K562 (cell line): ENCODE results near the gene CHRM4. TPM values are rescaled to one million over a fixed set of nuclear protein-coding genes. Genes with fewer than 3 reads are reported as not detected.

Source experiments
- BMI1 ChIP-seq: fragments of 150-350 bp; IDR thresholded peaks from 2 replicates; pipeline ENCODE4 v1.6.1; 2014; ENCODE audit warnings: low read length
- CEBPG ChIP-seq, 3 experiments: fragments of 200-800 bp in 1 of 3; sonication (Bioruptor generic) in 1 of 3; sonication (generic) in 1 of 3; formaldehyde crosslinking in 1 of 3; IDR thresholded peaks in 2 of 3; conservative IDR thresholded peaks in 1 of 3; 2 replicates each; pipeline versions ENCODE4 v1.6.1 to v1.8.0; 2016 to 2022; ENCODE audit warnings: missing compliant biosample characterization in 2 of 3, missing genetic modification characterization in 2 of 3, mild to moderate bottlenecking in 1 of 3, missing genetic modification reagents in 1 of 3
- MIER1 ChIP-seq: fragments of 450-650 bp; IDR thresholded peaks from 2 replicates; pipeline ENCODE4 v1.6.1; 2016; ENCODE audit warnings: antibody characterized with exemption, mild to moderate bottlenecking, low read depth
- MTF1 ChIP-seq: fragments of 250-450 bp; sonication (Bioruptor Pico); IDR thresholded peaks from 2 replicates; pipeline ENCODE4 v1.9.0; 2021; ENCODE audit warnings: moderate library complexity, mild to moderate bottlenecking, inconsistent platforms, borderline replicate concordance
- NCOA4 ChIP-seq: fragments of 450-650 bp; IDR thresholded peaks from 2 replicates; pipeline ENCODE4 v1.6.1; 2018; ENCODE audit warnings: mild to moderate bottlenecking; ENCODE audit not compliant: partially characterized antibody
- SP1 ChIP-seq: sonication (generic); formaldehyde crosslinking; IDR thresholded peaks from 2 replicates; pipeline ENCODE4 v1.8.1; 2022; ENCODE audit warnings: mild to moderate bottlenecking, missing genetic modification reagents
- USF2 ChIP-seq: sonication (generic); formaldehyde crosslinking; IDR thresholded peaks from 2 replicates; pipeline ENCODE4 v1.5.0; 2020; ENCODE audit warnings: missing genetic modification reagents
- ZNF347 ChIP-seq: fragments of 450-650 bp; formaldehyde crosslinking; IDR thresholded peaks from 2 replicates; pipeline ENCODE4 v1.4.0; 2020; ENCODE audit warnings: low read depth, mild to moderate bottlenecking, moderate library complexity
- ZNF449 ChIP-seq: fragments of 250-450 bp; sonication (Bioruptor Pico); IDR thresholded peaks from 2 replicates; pipeline ENCODE4 v1.8.0; 2022; ENCODE audit warnings: moderate library complexity, mild to moderate bottlenecking, inconsistent platforms
- ZNF740 ChIP-seq, 3 experiments: fragments of 200-800 bp in 1 of 3; sonication (Bioruptor generic) in 1 of 3; sonication (generic) in 1 of 3; formaldehyde crosslinking in 1 of 3; IDR thresholded peaks; 2 replicates each; pipeline versions ENCODE4 v1.6.1 to v1.8.0; 2016 to 2022; ENCODE audit warnings: mild to moderate bottlenecking in 2 of 3, missing compliant biosample characterization in 2 of 3, missing genetic modification characterization in 2 of 3, missing genetic modification reagents in 1 of 3
- polyA plus RNA-seq, 8 experiments: library from polyadenylated mRNA; depleted of rRNA in 4 of 8; stranded (reverse) in 5 of 8; unstranded in 3 of 8; fragments of >200 nt; fragmentation: Nextera tagmentation in 2 of 8; fragmentation: Illumina TruSeq in 1 of 8; extraction: Ambion mirVana in 2 of 8; extraction: Trizol in 1 of 8; gene quantifications; 2 replicates each; pipeline versions ENCODE4 v1.2.1 to v1.2.3, GENCODE V29; 2011 to 2014; ENCODE audit warnings: inconsistent platforms in 1 of 8, missing spikeins in 1 of 8
- total RNA-seq, 7 experiments: library from RNA; depleted of rRNA in 6 of 7; stranded (reverse); fragments of >200 nt in 6 of 7; fragmentation: Illumina TruSeq in 2 of 7; extraction: Trizol in 2 of 7; gene quantifications; 2 replicates each; pipeline versions ENCODE4 v1.2.1 to v1.2.3, GENCODE V29; 2011 to 2021; ENCODE audit warnings: low replicate concordance in 1 of 7

Gene CHRM4
- total and polyA plus RNA-seq, 9 of the 15 experiments (the other 6 are each of a cell fraction or from before 2014, with no cell fraction given) = 0.22 to 1.3 (median 0.40) TPM; not detected in 2

- TF ChIP-seq ZNF740 (CRISPR knock-in tag; IDR thresholded peaks at IDR 0.05) = peak; percentile 73; the same call in 1 of the 2 replicates
- TF ChIP-seq ZNF740 (tag; IDR thresholded peaks at IDR 0.05) = no peak
- no peak for TF ChIP-seq USF2 (CRISPR knock-in tag)
- peak; percentile 5; the same call in 1 of the 2 replicates for TF ChIP-seq SP1 (CRISPR knock-in tag)
- TF ChIP-seq BMI1 = no peak
- TF ChIP-seq ZNF347 = no peak
- TF ChIP-seq ZNF449 (CRISPR knock-in tag) = no peak
- no peak for TF ChIP-seq MIER1
- no peak for TF ChIP-seq CEBPG (CRISPR knock-in tag; IDR thresholded peaks at IDR 0.05)
- 0 out of 4 replicates have a peak, but pooled peaks of 1 of the 2 experiments have one; percentile 8 for TF ChIP-seq CEBPG (tag; conservative IDR thresholded peaks at IDR 0.05 in 1 of 2, IDR thresholded peaks at IDR 0.05 in 1 of 2)
- no peak for TF ChIP-seq MTF1 (CRISPR knock-in tag)
- no peak for TF ChIP-seq NCOA4
- TF ChIP-seq, all 486 proteins: peak for 4
These were observed 30.7 kb downstream of the CHRM4 start (continued) for GRCh38 chr11:46360878-46361277.
